Measurements from ENCODE around the gene UBE2QL1.

GRCh38 chr5:6501701-6502100 lies 53.0 kb downstream of the UBE2QL1 start:
- TF ChIP-seq CTCF (conservative IDR thresholded peaks at IDR 0.05; ENCODE audit: low read depth, low read length) (no peak), EZH2 (IDR thresholded peaks at IDR 0.05; ENCODE audit: borderline replicate concordance, low read depth, low read length, poor library complexity, severe bottlenecking) (no peak)
